GM21723 (cell line): ENCODE measurements around the gene CCDC172.

Experiments
- ATAC-seq: cut with Tn5 transposase; IDR thresholded peaks from one replicate; pipeline ENCODE4 v1.9.1; 2021; ENCODE audit warnings: mild to moderate bottlenecking, moderate library complexity; ENCODE audit not compliant: unreplicated experiment

Gene CCDC172, protein sequence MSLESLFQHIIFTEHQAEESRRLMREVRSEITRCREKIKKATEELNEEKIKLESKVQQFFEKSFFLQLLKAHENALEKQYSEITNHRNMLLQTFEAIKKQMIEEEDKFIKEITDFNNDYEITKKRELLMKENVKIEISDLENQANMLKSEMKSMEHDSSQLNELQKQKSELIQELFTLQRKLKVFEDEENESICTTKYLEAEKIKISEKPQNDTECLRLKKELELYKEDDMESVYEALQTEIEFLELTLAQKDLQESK

DNA sequence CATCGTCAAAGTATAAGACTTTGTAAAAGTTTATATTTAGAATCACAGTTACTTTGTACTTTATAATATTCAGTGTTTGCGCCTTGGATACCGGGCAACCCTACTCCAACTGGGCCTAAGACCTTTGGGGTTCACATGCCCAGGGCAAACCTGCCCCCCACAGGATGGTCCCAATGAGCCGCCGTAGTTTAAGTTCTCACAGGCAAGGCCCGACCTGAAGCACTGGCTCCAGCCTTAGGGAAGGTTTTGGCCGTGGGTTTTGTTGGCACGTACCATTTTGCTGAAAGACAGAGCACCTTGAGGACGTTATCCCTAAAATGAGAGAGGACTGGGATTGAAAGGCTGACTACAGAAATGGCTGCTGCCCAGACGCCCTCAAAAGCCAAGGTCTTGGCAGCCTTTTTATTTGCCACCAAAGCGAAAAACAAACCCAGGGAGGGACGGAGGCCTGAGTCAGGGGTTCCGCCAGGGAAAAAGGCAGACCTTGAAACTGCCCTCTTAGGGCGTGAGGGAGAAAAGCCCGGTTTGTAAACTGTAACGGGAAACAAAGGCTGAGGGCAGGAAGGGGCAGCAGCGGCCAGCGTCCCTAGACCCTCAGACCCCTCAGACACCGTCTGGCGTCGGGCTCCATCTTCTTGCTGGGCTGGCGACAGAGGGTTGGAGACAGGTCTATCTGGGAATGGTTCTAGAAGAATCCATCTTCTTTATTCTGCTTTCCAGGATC is at the start of gene CCDC172:
Gene CCDC172 (plus strand): TSS at position 222 of the 724 bp plus-strand sequence. CDS start 564 bp downstream, outside the sequence.
- ATAC-seq = no peak

DNA sequence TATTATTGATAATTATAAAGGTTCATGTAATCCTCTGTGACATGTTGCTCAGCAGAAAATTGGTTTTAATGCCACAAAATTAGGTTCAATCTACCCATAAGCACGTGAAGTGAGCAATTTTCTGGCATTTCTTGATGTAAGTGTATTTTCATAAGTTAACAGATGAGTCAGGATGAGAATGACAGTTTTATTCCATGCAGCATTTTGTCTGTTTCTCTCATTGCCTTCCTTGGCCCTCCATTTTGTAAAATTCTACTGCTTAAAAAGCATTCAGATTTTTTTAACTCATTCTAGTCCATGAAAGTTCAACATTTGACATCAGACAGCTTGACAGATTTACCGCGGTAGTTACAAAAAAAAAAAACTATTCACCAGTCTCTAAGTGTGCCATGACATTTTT is 47.3 kb upstream of the CCDC172 start:
- no peak for ATAC-seq

DNA sequence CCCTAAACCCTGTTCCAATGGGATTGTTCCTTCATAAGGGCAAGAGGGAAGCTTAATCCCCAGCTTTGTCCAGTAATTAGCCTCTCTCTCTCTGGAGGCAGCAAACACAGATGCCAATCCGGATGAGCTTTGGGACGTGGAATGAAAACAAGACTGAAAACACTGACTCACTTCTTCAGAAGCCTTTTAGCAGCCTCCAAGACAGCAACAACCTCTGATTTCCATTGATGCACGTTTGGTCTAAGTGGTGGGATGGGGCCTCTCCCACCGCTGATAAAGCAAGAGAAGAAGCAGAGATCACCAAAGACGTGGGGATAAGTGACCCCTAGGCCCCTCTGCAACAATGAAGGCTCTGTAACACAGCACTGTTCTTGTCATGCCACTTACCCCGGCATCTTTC is 45.4 kb upstream of the CCDC172 start:
- no peak for ATAC-seq

DNA sequence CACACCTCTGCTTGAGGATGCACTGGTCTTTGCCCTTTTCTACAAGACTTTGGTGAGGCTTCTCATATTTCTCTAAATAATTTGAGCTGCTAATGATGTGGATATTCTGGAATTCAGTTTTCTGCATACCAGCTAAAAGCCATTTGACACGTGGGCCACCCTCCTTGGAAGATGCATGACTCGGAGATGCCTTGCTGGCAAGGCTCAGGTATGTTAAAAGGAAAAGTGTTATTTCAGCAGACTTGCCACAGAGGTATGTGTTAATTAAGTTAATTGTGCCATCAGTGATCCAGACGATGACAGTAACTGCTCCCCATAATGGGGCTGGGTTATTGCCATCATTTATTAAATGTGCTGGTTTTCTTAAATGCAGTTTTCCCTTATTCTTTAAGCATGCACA is 42.5 kb upstream of the CCDC172 start:
- ATAC-seq = no peak

DNA sequence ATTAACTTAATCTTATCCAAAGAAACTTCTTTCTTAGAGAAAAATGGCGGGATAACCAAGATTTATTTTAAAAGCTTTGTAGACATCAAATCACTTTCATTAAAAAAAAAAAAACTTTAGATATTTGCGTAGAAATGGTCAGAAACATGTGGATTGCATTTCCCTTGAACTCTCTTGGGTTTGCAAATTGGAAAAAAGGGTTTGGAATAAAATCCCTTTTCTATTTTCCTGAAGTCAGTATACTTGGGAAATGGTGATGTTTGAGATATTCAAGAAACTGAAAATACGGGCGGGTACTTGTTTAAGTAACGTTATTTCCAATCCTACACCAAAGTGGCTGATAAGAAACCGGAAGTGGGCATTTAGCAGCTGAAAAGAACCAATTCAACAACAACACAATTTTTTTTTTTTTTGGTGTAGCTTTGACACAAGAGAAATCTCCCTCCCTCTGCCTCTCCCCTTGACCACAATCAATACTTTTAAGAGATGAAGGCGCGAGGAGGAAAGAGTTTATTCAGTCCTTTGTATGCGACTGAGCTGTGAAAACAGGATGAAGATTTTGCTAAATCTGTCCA is 37.5 kb upstream of the CCDC172 start:
- ATAC-seq = no peak

DNA sequence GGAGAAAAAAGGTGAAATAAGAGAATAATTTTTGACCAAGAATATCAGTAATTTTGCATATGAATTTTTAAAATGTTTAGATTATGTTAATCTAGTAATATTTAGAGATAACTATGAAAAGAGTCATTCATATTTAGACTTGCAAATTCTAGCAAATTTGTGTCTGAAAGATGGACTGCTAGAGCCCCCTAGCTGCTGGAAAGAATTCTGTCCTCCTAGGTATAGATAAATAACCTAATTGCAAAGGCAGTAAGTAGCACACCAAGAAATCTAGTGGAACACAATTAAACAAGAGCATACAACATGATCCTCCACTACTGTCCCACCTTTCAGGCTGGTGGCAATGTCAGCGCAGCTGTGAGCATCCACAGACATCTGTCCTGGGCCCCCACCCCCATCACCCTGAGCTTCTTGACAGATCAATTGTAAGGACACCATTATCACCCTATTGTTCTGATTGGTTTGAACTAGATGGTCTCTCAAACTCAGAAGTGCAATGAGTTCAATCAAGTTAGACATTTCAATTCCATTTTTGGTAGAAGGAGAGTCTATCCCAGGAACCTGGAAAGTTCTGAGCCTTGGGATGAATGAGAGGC is 36.2 kb upstream of the CCDC172 start:
- no peak for ATAC-seq

DNA sequence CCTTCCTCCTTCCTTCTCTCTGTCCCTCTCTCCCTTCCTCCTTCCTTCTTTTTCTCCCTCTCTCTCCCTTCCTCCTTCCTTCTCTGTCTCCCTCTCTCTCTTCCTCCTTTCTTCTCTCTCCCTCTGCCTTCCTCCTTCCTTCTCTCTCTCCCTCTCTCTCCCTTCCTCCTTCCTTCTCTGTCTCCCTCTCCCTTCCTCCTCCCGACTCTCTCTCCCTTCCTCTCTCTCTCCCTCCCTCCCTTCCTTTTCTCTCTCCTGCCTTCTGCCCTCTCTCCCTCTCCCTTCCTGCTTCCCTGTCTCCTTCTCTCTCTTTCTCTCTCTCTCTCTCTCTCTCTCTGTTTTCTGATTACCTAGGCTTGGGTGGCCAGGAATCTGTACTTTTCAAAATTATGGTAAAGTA is 34.6 kb upstream of the CCDC172 start:
- ATAC-seq = no peak

DNA sequence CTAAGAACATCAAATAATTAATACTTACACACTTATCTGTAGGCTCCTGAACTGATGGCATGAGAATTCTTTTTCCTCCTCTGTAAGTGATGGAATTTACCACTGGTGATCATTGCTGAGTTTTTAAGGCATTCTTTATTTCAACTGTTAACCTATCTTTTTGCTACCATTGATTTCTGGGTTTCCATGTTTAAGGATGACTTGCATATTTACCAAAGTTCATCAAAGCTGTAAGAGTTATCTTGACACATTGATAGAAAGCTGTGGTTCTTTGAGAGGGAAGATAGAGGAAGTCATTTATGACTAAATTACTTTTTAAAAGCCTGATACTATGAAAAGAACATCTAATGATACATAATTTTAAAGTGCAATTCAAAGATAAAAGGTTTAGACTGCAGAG is 31.8 kb upstream of the CCDC172 start:
- no peak for ATAC-seq

DNA sequence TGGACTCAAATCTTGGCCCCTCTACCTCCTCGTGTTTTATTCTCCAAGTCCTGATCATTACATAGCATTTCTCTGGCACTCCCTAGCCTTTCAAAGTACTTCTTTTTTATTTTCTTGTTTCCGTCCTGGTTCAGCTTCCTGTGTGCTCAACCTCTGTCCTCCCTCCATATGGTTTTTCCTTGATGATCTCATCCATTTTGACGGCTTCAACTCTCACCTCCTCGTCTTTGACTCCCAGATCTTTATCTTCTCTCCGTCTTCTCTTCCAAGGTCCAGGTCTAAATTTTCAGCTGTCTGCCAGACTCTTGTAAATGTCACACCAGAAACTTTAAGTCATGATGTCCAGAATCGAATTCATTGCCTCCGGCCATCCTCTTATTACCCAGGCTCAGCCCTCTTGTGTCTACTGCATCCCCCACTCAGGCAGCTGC is 27.9 kb upstream of the CCDC172 start:
- no peak for ATAC-seq

DNA sequence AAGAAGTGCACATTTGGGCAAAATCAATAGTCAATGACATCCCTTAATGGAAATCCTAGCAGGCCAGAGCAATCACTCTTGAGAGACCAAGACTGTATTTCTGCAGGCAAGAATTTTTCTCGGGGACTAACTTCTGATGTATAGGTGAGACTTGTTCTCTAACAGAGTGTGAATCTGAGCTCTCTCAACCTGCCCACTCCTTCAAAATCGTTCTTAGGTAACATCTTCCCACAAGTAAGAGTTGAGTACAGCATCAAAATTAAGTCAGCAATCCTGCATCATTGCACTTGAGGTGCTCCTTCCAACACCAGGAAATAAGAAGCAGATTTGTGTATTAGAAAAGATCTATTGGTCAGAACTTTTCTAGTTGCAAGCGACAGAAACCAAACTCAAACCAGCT is 25.7 kb upstream of the CCDC172 start:
- ATAC-seq = no peak

DNA sequence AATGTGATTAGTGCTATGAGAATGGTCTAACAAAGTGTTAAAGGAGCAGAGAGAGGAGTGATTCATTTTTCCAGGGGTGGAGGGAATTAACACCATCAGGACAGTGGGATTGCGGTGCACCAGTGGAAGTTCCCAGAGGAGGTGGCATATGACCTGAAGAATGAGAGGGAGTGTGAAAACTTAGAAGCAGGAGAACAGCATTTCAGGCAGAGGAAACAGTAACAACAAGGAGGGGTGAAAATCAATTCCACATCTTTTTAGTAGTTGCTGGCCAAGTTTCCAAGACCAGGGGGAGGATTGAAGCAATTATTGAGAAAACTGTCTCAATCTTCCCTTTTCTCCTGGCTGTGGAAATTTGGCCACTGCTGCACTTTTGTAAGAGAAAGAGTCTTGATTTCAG is 23.7 kb upstream of the CCDC172 start:
- no peak for ATAC-seq

DNA sequence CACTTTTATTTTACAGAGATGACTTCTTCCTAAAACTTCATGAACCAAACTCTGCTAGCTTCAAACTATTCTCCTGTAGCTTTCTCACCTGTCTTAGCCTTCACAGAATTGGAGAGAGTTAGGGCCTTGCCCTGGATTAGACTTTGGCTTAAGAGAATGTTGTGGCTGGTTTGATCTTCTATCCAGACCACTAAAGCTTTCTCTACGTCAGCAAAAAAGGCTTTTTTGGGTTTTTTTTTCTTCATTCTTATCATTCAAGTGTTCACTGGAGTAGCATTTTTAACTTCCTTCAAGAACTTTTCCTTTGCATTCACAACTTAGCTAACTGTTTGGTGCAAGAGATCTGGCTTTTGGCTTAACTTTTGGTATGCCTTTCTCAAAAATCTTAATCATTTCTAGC is 19.3 kb upstream of the CCDC172 start:
- no peak for ATAC-seq

DNA sequence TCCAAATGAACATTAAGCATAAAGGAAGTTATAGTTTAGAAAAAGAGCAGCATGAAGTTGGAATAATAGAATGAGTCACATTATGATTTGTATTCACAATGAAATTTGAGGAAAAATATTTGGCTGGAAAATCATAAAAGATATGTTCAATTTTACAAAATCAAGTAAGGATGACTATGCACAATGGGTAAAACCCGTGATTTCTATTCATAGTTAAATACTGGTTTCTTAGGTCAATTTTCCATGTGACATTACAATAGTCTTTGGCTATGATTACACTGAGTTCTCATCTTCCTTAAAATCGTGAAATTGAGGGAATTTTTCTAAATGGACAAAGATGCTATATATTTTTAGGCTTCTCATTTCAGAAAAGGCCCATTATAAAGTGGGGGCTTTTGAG is 17.4 kb upstream of the CCDC172 start:
- no peak for ATAC-seq

DNA sequence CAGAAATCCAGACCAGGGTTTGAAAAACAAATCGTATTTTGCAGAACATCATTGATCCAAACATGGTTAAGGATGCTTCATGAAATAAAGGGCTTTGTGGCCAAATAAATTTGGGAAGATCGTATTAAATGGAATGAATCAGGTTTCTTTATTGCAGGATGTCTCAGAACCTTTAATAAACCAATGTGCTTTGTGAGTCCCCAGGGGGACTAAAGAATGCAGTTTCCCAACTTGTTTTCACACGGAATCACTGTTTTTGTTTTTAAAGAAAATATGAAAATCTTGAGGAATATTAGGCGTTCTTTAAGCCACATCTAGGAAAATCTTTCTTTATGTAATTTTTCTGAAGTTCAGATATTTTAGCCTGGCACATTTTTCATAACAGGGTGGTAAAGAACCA is 16.8 kb upstream of the CCDC172 start:
- ATAC-seq = no peak

DNA sequence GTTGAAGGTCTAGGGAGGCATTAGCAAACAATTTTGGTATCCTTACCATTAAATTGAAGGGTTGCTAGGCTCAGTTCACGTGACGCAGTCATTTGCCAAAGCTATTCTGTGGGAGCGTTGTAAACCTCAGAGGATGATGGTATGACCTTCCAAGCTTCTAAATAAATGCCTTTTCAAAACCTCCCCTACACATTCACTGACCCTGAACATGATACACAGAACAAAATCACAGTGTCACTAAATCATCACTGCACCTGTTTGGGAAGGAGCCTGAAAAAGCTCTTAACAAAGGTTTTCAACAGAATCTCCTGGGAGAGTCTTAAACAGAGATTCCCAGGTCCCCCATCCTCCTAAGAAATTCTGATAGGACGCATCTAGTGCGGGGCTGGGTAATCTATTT is 13.2 kb upstream of the CCDC172 start:
- no peak for ATAC-seq

DNA sequence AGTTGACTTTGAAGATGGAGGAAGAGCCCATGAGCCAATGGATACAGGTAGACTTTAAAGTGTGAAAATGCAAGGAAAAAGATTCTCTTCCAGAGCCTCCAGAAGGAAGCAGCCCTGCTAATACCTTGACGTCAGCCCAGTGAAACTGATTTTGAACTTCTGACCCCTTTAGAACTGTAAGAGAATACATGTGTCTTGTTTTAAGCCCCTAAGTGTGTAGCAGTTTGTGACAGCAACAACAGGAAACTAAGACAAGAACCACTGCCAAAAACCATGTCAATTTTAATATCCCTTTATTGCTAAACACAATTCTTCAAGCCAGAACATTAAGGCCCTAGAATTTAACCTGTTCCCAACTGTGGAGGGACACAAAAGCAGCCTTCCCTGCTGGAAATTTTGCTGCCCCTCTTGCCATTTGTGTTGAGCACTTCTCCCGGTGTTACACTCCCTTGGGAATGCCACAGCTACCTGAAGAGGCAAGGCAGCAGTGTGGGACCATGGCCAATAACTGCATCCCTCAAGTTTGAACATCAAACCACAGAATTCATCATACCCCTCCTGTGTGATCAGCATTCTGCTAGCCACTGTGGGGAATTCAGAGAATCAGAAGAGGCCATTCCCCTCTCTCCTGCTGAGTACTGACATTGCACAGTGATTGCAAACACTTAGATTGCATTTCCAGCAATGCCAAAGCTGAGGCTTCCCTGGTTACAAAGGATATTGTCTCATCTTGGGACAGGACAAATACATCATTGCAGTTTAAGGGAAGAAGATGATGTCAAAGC is 12.3 kb upstream of the CCDC172 start:
- no peak for ATAC-seq

DNA sequence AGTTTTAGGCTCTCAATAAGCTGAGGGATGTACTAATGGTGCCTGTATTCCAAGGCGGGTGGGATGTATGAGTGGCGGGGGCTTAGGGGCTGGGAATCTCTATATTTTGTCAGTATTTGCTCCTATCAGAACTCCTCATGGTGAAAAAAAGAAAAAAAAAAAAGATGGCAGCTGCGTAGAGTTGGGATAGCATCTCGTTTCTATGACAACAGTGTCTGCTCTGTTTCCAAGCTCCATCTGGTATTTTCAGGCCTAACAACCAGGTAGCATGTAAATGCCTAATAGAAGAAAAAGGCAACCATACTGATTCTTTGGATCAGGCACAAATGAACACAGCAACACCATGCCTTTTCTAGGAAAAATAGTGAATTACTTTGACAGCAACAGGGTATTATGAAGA is 11.7 kb upstream of the CCDC172 start:
- no peak for ATAC-seq

DNA sequence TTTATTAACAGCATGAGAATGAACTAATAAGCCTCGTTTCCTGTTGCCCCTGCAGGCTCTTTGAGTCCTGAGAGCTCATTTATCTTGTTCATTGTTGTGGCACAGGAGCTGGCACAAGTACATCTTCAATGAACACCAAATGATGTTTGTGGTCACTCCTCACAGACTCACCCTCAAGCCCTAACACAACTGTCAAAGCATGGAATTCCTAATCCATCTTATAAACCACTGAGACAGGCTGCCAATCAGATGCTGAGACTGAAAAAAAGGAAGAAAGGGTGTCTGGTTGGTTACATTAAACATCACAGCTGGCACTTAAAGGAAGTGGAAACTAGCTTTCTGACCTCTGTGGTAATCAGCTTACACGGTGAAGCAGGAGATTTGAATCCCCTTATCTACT is 7.7 kb upstream of the CCDC172 start:
- no peak for ATAC-seq

DNA sequence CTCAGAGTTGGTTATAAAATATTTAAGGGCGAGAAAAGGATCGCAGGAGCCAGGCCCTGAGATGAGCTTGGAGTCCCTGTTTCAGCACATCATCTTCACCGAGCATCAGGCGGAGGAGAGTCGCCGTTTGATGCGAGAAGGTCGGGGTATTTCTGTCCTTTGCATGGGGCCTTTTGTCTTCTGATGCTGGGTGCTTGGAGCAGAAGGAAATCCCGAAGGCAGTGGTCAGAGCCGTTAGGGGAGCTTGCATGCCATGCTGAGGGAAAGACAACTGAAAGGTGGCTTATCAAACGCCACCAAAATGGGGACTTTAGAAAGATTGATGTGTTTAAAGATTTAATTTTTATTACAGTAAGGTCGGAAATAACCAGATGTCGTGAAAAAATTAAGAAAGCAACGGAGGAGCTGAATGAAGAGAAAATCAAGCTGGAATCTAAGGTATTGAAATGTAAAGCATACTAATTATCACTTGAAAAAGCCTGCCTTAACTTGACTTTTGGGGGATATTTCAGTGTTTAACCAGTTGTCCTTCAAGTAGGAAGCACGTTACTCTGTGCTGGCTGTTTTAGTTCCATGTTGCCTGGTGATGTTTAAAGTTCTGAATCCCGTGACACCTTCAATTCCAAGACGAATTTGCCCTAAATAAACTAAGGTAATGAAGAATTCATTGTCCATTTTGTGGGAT is 845 bp downstream of the CCDC172 start:
- ATAC-seq = no peak

DNA sequence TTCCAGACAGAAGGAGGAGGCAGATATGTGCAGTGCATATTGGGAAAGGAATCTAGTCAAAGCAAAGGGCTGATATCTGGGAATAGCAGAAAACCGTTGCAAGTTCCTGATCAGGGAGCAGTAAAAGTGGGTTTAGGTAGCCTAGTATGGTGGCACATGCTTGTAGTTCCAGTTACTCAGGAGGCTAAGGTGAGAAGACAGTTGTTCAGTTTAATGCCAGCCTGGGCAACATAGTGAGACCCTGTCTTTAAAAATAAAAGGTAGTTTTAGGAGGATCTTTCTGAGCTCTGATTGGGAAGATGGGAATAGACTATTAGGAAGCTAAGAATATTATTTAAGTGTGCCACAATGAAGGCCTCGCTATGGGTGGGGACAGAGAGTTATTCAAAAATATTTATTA is 1.7 kb downstream of the CCDC172 start:
- ATAC-seq = no peak

DNA sequence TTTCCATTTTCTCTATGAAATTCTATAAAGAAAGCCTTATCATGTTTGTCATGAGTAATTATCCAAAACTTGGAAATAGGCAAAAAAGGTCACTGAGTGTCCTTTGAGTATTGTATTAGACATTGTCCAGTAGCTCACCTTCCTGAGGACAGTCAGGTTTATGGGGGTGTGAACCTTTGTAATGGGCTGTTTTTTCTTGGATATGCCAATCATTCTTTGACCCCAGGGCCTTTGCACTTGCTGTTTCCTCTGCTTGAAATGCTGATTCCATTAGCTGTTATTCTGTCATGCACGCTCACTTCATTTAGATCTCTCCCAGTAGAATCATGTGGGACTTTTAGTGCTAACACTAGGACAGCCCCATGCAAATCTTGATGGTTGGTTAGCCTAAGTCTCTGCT is 4.9 kb downstream of the CCDC172 start:
- ATAC-seq = no peak
